ENCODE data around the gene NOC2L.

The NOC2L gene

DNA sequence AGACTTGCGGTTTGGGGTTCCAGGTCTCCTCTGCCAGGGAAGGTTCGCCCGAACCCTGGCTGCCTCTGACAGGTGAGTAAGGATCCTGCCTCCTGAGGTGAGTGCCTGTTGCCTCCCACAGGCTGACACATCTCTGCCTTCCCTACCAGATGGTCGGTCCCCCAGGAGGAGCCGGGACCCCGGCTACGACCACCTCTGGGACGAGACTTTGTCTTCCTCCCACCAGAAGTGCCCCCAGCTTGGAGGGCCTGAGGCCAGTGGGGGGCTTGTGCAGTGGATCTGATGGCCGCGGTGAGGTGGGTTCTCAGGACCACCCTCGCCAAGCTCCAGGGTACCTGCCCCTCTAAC is 15.2 kb upstream of the NOC2L start:
- TF ChIP-seq GATA1 (IDR thresholded peaks at IDR 0.05; ENCODE audit: low read depth, low read length) (no peak), POLR2A (IDR thresholded peaks at IDR 0.05; ENCODE audit: low read length) (no peak)
- DNase-seq: no peak

DNA sequence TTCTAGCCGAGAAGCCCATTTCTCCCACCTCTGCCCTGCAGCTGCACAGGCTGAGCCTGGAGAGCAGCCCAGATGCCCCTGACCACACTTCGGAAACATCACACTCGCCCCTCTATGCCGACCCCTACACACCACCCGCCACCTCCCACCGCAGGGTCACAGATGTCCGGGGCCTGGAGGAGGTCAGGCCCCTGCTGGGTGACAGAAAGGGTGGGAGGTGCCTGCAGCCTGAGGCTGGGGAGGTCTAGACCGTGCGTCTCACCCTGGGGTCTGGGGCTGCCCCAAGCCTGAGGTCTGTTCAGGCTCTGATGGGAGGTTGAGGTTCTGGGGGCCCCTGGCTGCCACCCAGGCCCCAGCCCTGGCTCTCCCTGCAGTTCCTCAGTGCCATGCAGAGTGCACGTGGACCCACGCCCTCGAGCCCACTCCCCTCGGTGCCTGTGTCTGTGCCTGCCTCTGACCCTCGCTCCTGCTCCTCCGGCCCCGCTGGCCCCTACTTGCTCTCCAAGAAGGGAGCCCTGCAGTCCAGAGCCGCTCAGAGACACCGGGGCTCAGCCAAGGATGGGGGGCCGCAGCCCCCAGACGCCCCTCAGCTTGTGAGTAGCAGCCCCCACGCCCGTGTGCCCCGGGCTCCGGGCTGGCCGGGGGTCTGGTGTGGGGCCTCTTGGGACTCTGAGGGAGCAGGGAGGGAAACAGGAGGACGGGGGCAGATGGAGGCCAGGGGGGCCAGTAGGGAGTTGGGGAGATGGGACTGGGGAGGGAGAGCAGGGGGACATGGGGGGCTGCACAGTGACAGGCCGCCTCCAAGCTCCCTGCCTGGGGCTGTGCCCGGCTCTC is 14.6 kb upstream of the NOC2L start:
- TF ChIP-seq GATA1 (IDR thresholded peaks at IDR 0.05; ENCODE audit: low read depth, low read length): no peak
- DNase-seq: no peak

DNA sequence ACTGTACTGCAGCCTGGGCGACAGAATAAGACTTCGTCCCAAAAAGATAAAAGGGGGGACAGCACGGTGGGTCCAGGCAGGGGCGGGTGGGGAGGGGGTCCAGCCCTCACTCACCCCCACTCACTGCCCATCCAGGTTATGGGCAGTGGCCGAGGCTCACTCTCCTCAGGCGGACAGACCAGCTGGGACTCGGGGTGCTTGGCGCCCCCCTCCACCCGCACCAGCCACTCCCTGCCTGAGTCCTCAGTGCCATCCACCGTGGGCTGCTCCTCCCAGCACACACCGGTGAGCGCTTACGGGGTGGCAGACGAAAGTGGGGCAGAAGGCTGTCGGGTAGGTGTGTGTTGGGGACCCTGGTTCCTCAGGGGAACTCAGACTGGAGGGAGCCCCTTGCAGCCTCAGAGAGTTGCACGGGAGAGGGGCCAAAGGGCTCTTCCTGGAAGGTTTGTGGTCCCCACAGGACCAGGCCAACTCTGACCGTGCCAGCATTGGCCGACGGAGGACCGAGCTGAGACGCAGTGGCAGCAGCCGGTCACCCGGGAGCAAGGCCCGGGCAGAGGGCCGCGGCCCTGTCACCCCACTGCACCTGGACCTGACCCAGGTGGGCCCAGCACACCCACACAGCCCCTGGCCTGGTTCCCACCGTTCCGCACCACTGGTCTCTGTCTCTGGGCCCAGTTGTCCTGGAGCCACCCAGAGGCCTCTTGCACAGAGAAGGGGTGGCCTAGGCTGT is 13.8 kb upstream of the NOC2L start:
- no peak for DNase-seq
- TF ChIP-seq GATA1 (IDR thresholded peaks at IDR 0.05; ENCODE audit: low read depth, low read length) (no peak), POLR2A (IDR thresholded peaks at IDR 0.05; ENCODE audit: low read length) (no peak)

DNA sequence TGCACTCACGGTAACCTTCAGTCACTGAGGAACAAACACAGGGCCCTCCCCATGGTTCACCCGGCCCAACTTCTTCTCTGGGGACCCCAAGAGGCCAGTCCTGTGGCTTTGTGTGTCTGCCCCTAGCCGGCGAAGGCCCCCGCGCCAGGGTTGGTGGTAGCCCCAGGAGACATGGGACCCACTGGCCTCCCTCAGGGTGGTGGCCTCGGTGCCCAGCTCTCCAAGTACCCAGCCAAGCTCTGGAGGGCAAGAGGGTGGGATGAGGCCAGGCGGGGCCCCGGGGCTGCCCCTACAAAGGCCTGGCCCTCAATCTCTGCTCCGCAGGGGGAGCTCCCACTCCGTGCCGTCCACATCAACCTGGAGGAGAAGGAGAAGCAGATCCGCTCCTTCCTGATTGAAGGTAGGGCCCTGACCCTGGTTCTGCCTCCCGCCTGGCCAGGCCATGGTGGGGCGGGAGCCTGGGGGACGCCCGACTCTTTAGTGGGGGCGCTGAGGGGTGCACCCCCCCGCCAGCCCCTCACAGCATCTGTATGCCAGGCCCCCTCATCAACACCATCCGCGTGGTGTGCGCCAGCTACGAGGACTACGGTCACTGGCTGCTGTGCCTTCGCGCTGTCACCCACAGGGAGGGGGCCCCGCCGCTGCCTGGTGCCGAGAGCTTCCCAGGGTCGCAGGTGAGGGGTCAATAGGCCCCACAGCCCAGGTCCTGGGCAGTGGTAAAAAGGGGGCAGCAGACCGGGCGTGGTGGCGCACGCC is 12.9 kb upstream of the NOC2L start:
- TF ChIP-seq POLR2A (IDR thresholded peaks at IDR 0.05; ENCODE audit: low read length): no peak
- TF ChIP-seq GATA1 (IDR thresholded peaks at IDR 0.05; ENCODE audit: low read depth, low read length): no peak
- no peak for DNase-seq

DNA sequence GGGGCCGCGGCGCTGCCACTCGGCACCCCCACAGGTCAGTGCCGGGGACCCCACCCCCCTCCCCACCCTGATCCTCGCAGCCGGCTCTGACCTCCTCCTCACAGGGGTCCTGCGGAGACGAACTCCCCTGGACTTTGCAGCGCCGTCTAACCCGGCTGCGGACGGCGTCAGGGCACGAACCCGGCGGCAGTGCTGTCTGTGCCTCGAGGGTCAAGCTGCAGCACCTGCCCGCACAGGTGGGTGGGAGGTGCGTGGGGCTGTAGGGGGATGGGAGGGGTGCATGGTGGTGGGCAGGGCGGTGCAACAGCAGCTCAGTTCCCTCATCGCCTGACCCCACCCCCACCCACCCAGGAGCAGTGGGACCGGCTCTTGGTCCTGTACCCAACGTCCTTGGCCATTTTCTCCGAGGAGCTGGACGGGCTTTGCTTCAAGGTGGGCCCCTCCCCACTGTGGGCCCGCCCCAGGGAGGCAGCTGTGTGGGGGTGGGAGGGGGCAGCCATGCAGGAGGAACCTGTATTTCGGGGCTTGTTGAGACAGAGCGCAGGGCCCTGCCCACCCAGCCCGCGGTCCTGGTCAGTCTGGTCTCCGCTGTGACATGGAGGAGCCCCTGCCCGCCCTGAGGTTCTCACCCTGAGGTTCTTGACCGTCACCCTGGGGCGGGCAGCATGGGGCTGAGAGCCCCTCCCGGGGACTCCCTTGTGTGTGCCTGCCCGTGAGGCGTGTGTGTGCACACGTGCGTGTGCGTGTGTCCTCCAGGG is 12.1 kb upstream of the NOC2L start:
- TF ChIP-seq POLR2A (IDR thresholded peaks at IDR 0.05; ENCODE audit: low read length) (no peak), GATA1 (IDR thresholded peaks at IDR 0.05; ENCODE audit: low read depth, low read length) (no peak)
- DNase-seq: no peak

- TF ChIP-seq POLR2A (IDR thresholded peaks at IDR 0.05; ENCODE audit: low read length): no peak
- no peak for TF ChIP-seq GATA1 (IDR thresholded peaks at IDR 0.05; ENCODE audit: low read depth, low read length)
- DNase-seq: no peak
These were observed 11.4 kb upstream of the NOC2L start for GRCh38 chr1:970242-970972.

- DNase-seq: no peak
- TF ChIP-seq GATA1 (IDR thresholded peaks at IDR 0.05; ENCODE audit: low read depth, low read length): no peak
- no peak for TF ChIP-seq POLR2A (IDR thresholded peaks at IDR 0.05; ENCODE audit: low read length)
These were observed 10.3 kb upstream of the NOC2L start for GRCh38 chr1:969260-969855.

DNA sequence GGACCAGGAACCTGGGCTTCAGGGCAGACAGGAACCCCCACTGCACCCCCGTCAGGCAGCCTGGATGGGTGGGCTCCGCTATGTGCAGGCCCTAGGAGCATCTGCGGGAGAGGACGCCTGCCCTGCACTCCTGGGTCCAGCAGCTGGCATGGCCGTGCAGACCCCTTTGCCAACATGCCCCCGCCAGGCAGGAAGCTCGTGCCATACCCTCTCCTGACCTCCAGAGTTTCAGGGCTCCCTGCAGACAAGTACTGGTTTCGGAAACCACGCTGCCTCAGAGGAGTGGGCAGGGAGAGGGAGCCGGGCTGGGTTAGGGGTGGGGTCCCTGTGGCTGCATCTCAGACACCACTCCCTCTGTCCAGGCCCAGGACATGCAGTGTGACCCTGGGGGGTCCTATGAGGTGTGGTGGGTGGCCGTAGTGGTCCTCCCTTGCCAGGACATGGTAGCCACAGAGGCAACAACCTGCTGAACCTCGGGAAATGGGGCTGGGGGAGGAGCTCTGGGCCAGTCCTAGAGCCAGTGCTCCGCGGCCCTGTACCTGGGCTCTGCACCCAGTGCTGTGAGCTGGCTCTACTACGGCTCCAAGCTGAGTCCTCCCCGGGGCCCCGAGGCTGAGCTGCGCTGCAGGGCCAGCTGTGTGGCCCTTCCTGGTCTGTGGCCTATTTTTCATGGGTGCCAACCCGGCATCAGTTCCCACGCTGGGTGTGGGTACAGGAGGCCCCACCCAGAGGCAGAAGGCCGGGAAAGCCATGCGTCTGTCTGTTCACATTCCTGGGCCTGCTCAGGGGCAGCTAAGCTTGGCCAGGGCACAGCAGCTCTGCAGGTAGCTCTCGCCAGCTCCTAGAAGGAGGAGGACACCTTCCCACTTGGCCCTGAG is 8.6 kb upstream of the NOC2L start:
- no peak for TF ChIP-seq GATA1 (IDR thresholded peaks at IDR 0.05; ENCODE audit: low read depth, low read length)
- no peak for TF ChIP-seq POLR2A (IDR thresholded peaks at IDR 0.05; ENCODE audit: low read length)
- DNase-seq: no peak

DNA sequence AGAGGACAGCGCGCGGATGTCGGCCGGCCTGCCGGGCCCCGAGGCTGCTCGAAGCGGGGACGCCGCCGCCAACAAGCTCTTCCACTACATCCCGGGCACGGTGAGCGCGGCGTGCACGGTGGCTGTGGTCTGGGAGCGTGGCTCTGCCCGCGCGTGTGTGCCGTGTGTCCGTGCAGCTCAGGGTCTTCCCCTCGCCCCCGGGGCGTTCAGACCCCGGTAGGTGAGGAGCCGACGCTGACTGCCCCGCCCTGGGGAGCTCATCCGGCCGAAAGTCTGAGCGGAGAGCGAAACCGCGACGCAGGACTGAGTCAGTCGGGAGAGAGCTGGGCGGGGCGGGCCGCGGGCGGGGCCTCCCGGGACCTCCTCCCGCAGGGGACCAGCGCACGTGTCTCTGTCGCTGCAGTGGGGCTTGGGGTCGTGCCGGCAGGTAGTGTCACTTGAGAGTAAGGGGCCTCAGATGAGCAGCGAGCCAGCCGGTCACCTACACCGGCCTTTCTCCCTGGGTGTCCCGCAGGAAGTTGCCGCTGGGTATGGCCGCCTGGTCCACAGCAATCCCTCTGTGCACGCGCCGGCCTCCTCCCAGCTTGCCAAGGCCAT is 7.7 kb upstream of the NOC2L start:
- no peak for TF ChIP-seq GATA1 (IDR thresholded peaks at IDR 0.05; ENCODE audit: low read depth, low read length)
- TF ChIP-seq POLR2A (IDR thresholded peaks at IDR 0.05; ENCODE audit: low read length): no peak
- DNase-seq: peak; percentile 41 to 68

GRCh38 chr1:966135-966703 is 7.2 kb upstream of the NOC2L start, which contains the start of gene PLEKHN1:
Gene PLEKHN1 (plus strand): TSS chr1:966482. CDS start chr1:966532, 50 bp downstream.
- TF ChIP-seq POLR2A (IDR thresholded peaks at IDR 0.05; ENCODE audit: low read length) (no peak), GATA1 (IDR thresholded peaks at IDR 0.05; ENCODE audit: low read depth, low read length) (no peak)
- no peak for DNase-seq

- TF ChIP-seq GATA1 (IDR thresholded peaks at IDR 0.05; ENCODE audit: low read depth, low read length): no peak
- TF ChIP-seq POLR2A (IDR thresholded peaks at IDR 0.05; ENCODE audit: low read length): no peak
- no peak for DNase-seq
These were observed 6.6 kb upstream of the NOC2L start for GRCh38 chr1:965526-966134.
